NCI-H1436 (cell line): ENCODE measurements around the gene FNDC11.

ENCODE experiments used
- DNase-seq: peaks from one replicate; lab custom pipeline; 2025; lab: John Stamatoyannopoulos, UW

The FNDC11 gene

DNA sequence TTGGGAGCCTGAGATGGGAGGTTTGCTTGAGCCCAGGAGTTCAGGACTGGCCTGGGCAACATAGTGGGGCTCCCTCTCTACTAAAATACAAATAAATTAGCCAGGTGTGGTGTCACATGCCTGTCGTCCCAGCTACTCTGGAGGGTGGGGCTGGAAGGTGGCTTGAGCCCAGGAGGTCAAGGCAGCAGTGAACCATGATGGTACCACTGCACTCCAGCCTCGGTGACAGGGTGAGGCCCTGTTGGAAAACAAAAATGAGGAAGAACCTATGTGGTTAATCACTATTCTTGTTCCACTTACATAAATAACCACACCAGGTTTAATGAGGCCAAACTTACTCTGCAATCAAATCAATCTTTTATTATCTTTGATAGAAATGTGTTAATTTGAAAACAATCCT lies 28.0 kb upstream of the FNDC11 start:
- no peak for DNase-seq

GRCh38 chr20:63527184-63527583 lies 26.8 kb upstream of the FNDC11 start:
- no peak for DNase-seq

GRCh38 chr20:63529180-63529860 lies 24.6 kb upstream of the FNDC11 start:
- no peak for DNase-seq

GRCh38 chr20:63529861-63530787 lies 23.8 kb upstream of the FNDC11 start:
- DNase-seq: no peak

DNA sequence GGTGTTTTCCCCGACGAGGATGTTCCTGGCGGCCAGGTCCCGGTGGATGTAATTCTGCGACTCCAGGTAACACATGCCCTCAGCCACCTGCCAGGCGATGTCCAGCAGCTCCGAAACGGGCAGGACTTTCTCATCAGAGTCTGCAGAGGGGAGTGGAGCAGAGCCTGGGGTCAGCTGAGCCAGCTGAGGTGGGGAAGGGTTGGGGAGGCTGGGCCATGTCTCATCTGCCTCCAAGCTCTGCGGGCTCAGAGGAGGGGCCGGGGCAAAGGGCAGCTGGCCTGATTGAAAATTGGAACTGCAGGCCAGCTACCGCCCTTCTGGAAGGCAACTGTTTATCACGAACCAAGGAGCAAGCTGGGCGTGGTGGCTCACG lies 23.2 kb upstream of the FNDC11 start:
- DNase-seq: no peak

DNA sequence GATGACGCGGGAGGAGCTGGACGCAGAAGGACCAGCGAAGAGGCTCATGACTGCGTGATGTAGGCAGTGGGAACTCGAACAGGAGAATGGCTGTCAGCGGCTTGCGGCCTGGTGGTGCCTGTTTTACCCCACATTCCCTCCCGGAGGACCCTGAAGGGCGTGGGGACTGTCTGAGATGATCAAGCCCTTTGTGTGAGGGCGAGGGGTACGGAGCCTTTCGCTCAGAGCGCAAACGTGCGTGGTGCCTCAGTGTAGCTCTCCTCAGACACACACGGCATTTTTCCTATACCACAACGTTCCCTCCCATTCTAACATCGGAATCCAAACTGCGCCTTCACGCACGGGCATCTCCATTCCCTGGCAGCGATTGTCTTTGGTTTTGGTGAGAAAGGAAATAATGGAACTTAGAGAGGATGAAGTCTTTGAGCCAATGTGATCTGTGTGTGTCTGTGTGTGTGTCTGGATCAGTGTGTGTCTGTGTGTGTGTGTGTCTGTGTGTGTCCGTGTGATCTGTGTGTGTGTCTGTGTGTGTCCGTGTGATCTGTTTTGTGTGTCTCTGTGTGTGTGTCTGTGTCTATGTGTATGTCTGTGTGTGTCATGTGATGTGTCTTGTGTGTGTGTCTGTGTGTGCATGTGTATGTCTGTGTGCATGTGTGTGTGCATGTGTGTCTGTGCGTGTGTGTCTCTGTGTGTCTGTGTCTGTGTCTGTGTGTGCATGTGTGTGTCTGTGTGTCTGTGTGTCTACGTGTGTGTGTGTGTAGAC lies 22.1 kb upstream of the FNDC11 start:
- no peak for DNase-seq

DNA sequence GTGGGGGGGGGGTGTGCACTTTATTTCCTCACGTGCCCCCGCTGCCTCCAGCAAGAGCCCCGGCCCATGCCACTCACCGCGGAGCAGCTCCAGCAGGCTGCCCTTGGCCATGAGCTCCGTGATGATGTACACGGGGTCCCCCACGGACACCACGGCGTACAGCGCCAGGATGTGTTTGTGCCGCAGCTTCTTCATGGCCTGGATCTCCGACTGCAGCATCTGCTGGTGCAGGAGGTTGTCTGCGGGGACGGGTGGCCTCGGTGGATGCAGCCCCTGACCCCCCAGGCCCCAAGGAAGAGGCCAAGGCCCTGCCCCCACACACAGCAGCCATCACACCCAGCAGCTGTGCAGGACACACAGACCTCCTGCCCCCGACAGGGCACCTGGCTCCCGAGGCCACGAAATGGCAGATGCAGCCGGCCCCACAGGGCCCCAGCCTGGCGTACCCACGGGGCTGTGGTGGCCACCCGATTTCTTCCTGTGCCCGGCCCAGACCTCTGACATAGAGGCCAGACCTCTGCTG lies 21.4 kb upstream of the FNDC11 start:
- DNase-seq: no peak

DNA sequence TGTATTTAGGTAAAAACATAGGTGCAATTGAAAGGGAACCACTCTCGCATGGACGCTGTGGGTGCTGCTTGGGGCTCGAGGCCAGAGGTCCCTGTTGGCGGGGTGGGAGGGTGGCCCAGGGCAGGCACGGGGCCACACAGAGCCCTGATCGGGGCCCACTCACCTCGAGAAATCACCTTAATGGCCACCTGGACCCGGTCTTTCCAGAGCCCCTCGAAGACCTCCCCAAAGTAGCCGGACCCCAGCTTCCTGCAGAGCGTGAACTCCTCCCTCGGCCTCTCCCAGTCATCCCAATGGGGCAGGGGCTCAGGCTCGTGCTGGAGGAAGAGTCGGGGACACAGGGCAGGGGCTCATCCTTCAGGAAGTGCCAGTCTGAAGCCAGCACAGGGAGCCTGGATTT lies 20.6 kb upstream of the FNDC11 start:
- DNase-seq: no peak

DNA sequence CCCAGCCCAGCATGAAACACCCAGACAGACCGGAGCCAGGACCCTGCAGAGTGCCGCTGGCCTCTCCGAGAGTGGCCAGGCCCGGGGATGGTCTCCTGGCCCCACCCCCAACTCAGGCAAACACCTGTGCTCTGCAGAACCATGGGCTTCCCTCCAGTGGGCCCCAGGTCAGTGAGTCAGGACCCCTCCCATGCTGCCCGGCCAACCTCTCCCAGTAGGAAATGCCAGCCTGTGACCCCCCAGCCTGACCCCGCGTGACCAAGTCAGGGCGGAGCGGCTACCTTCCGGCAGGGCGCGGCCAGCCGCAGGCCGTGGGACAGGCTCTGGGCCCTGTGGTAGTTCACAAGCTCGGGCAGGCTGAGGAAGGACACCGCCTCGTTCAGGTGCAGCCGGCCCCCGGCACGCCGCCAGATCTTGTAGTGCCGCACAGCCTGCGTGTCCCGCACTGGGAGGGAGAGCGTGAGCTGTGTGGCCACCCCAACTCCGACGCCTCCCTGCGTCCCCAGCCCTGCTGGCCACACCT lies 20.0 kb upstream of the FNDC11 start:
- no peak for DNase-seq

DNA sequence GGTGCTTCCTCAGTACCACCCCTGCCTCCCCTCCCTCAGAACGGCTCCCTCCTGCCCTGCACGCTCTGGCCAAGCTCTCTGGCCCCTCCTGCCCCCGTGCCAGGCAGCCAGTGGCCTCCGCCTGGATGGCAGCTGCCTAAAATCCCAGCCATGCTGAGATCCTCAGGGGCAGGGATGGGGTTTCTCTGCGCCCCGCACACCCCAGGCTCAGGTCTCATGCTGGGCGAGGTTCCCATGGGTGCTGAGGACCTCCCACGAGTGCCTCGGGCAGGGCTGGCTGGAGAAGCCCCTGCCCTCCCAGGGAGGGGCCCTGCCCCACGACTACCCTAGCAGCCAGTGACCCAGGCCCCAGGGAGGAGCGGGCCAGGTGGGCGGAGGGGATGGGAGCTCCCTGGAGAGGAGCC lies 19.5 kb upstream of the FNDC11 start:
- no peak for DNase-seq

DNA sequence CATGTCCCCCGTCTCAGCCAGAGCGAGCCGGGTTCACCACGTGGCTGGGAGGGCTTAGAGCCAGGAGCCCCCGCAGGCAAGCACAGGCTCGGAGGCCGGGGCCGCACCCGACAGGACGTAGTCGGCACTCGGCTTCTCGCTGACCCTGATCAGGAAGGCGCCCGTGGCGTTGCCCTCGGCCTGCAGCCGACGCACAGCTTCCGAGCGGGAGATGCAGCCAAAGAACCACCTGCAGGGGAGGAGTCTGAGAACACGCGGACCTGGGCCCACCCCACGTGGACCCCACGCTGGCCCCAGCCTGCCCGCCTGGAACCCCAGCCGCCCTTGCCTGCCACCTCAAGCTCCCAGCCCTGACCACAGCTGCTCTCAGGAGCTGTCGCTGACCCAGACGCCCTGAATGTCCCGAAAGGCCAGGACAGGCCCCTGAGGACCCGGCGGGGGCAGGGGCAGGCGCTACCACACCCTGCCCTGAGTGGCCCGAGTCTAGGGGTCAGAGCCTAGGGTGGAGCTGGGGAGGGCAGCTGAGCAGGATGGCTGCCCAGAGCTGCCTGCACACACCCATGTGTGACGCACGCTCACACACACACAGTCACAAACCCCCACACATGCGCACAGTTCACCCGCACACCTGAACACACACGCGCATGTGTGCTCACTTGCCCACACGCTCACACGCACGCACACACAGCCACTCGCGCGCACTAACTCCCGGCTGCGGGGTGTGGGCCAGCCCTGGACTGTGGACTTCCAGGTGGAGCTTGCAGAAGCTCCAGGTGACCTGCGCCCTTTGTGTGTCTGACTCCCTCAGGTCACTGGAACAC lies 18.9 kb upstream of the FNDC11 start:
- no peak for DNase-seq

DNA sequence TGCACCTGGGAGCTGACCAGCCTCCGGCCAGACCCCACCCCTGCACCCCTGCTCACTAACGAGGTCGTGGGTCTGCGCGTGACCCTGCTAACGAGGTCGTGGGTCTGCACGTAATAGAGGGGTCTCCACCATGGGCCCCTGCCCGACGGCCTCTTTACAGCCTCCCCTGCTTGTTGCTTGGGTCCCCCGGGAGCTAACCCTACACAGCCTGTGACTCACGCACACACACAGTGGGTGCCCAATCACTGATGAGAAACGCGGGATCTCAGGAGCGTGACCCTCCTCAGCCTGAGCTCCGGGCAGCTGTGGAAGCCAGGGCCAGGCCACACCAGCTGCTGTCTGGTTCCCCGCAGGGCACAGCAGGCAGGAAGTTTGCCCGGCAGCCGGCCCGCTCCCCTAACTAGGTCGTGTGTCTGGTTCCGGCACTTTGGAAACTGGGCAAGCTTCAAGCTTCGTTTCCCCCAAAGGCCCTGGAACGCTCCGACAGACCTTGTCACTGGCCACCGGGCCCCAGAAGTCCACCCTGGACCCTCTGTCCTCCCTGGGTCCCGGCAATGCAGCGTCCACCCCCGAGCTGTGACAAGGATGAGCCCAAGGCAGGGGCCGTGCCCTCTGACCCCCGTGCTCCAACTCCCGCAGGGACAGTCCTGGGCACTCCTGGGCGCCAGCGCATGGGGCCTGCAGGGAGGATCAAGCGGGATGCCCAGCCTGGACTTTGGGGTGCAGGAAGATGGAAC lies 17.6 kb upstream of the FNDC11 start:
- no peak for DNase-seq

GRCh38 chr20:63536997-63537524 lies 16.9 kb upstream of the FNDC11 start, which contains the start of gene PTK6:
Gene PTK6, minus strand, starts transcription at chr20:63537376. Its CDS starts 62 bp downstream, at chr20:63537314.
- DNase-seq: no peak

DNA sequence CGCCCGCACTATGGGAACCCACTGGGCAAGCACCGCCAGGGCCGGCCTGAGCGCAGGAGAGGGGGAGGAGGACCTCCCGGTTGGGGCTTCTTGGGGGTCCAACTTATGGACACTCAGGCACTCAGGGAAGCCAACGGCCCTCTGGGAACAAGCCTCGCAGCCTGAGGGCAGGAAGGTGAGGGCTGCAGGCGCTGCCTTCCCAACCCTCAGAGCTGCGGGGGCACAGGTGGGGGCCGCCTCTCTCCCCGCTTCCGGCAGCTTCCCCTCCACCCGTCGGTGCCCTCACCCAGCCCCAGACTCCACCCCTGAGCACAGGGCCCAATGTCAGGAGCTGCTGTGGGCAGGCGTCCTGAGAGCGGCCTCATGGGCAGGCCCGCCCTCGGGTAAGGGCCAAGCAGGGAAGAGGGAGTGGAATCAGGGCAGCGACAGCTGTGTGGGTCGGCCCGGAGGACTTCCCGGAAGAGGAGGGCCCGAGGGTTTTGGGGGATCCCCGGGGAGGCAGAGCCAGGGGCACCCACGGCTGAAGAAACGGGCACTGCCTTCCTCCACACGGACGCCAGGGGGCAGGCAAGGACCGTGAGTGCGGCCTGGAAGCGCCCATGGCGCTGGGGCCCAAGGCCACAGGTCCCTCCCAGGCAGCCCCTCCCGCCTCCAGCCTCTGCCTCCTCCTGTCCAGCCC lies 16.3 kb upstream of the FNDC11 start:
- DNase-seq: peak; percentile 72

DNA sequence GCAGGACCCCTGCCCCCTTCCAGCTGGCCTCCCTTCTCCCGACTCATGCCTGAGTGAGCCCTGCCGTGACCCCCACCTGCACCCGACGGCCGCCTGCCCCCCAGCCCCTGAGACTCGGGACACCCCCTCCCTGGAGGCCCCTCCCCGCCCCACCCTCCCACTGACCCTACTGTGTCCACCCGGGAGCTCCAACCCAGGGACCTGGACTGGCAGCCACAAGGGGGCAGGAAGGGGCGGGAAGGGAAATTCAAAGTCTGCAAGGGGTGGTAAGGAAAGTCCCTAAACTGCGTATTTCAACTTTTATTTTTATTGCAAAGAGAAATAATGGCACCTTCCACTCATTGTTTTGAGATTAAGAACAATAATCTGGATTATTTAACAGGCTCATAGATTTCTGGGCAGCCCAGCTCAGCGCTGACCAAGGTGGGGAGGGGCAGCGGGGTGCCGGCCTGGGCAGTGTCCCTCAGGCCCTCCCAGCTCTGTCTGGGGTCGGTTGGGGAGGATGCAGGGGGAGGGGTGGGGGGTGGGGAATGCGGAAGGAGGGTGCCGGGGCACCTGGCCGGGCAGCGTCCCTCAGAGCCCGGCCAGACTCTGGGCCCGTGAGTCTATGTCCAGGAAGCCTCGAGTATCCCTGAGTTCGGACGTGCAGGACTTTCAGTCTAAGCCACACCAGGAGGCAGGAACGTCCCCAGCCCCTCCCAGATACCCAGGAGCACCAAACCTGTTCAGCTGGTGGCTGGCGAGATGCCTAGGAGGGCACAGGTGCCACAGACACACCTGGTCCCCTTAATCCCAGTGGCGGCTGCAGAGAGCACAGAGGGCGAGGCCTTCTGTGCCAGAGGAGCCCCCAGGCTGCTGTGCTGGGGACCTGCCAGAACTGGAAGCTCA lies 15.5 kb upstream of the FNDC11 start:
- DNase-seq: no peak

GRCh38 chr20:63539092-63539430 lies 14.9 kb upstream of the FNDC11 start:
- no peak for DNase-seq

DNA sequence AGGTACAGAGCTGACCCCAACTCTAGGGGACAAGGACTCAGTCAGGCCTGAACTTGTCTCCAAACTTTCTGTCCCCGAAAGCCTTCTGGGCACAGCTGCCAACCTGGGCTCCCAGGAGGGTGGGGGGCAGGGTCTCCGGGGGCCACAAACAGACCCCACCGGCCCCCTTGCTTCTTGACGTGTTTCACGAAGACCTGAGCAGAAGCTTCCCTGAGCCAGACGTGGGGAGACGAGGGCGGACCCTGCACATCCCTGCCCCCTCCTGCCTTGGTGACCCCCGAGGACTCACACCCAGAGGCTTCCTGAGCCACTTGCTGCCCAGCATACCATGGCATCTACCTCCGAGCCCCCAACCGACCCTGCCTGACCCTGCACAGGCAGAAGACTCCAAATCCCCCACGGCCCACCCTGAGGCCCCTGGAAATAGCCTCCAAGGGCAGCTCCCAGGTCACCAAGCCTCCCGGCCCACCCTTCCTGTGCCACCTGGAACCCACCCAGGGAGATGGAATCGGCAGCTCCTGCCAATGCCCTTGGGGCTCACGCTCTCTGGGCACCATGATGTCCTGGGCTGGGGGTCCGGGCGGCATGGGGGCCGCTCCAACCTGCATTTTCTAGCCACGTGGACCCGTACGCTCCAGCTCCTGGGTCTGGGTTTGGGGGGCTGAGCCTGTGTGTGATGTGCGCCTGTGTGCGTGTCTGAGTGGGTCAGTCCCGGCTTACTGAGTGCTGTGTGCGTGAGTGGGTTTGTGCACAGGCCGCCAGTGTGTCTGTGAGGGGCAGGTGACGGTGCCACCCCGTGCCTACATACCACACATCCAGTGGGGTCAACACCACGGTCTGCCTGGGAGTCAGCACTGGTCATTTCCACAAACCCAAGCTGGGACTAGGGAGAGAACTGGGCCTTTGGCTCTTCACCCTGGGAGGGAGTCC lies 14.3 kb upstream of the FNDC11 start:
- DNase-seq: no peak
